COLO668 (cell line): ENCODE results near the gene RPS3.

Source experiments
- DNase-seq: peaks from one replicate; lab custom pipeline; 2025; ENCODE audit not compliant: unreplicated experiment; lab: John Stamatoyannopoulos, UW

Gene RPS3

GRCh38 chr11:75413864-75414263 is 14.5 kb downstream of the RPS3 start:
- DNase-seq, result no peak

GRCh38 chr11:75420224-75421034 is 21.1 kb downstream of the RPS3 start:
- DNase-seq, result no peak

GRCh38 chr11:75421035-75421602 is 21.8 kb downstream of the RPS3 start:
- no peak for DNase-seq

GRCh38 chr11:75421902-75422247 is 22.6 kb downstream of the RPS3 start:
- DNase-seq, result no peak

GRCh38 chr11:75422248-75423231 is 23.2 kb downstream of the RPS3 start:
- peak; percentile 54 for DNase-seq

- DNase-seq, result no peak
These were observed 24.4 kb downstream of the RPS3 start for GRCh38 chr11:75423721-75424120.

- no peak for DNase-seq
These were observed 25.1 kb downstream of the RPS3 start for GRCh38 chr11:75424396-75424795.

- DNase-seq, result no peak
These were observed 26.1 kb downstream of the RPS3 start for GRCh38 chr11:75425422-75425821.

GRCh38 chr11:75426720-75427086 is 27.4 kb downstream of the RPS3 start:
- DNase-seq, result no peak

- DNase-seq, result no peak
These were observed 27.9 kb downstream of the RPS3 start for GRCh38 chr11:75427181-75427580.

- peak; percentile 70 for DNase-seq
These were observed 29.0 kb downstream of the RPS3 start for GRCh38 chr11:75428281-75428724.

GRCh38 chr11:75428989-75429640 is 29.8 kb downstream of the RPS3 start:
- DNase-seq, result no peak

- no peak for DNase-seq
These were observed 30.3 kb downstream of the RPS3 start for GRCh38 chr11:75429641-75429901.

GRCh38 chr11:75429902-75430713 is 30.8 kb downstream of the RPS3 start:
- DNase-seq, result peak; percentile 82

- DNase-seq, result no peak
These were observed 31.6 kb downstream of the RPS3 start for GRCh38 chr11:75430714-75431532.

GRCh38 chr11:75431533-75432525 is 32.5 kb downstream of the RPS3 start:
- DNase-seq, result no peak

- no peak for DNase-seq
These were observed 33.6 kb downstream of the RPS3 start, which contains the start of gene KLHL35 for GRCh38 chr11:75432911-75433321. TSS of gene KLHL35 (minus strand) at chr11:75433203. CDS start at chr11:75430629, 2,574 bp downstream.

- no peak for DNase-seq
These were observed 34.1 kb downstream of the RPS3 start for GRCh38 chr11:75433443-75433842.
